Peyer's patch (tissue), 4 donors: Measurements from ENCODE around the gene SIX4. TPM values are rescaled to one million over a fixed set of nuclear protein-coding genes. Genes with fewer than 3 reads are reported as not detected.
A peak's percentile ranks its signal among the peaks of the same experiment; 100 is the strongest.
"Not testable (repeated sequence)": the region's sequence is repeated elsewhere in the genome, so short reads cannot be mapped to it uniquely, and the experiment has no call there.

ENCODE experiments used
- DNase-seq, 3 donors: peaks; one replicate each; pipeline ENCODE4 v3.0.0-alpha.2; 2017 to 2019
- H3K27ac ChIP-seq, 4 donors: fragments of 200-600 bp; sonication (generic); one replicate each; pipeline ENCODE4 v1.5.1; 2016 to 2019
- H3K27me3 ChIP-seq, 2 donors: fragments of 200-600 bp; sonication (generic); one replicate each; pipeline ENCODE4 v1.5.1; 2019
- H3K36me3 ChIP-seq, 3 donors: fragments of 200-600 bp; sonication (generic); one replicate each; pipeline ENCODE4 v1.5.1; 2016 to 2019
- H3K4me1 ChIP-seq, 4 donors: fragments of 200-600 bp; sonication (generic); one replicate each; pipeline ENCODE4 v1.5.1; 2016 to 2019
- H3K4me3 ChIP-seq, 4 donors: fragments of 200-600 bp; sonication (generic); 1 replicate in 3 of 4; 2 replicates in 1 of 4; pipeline ENCODE4 v1.5.1; 2016 to 2019; ENCODE audit warnings: mild to moderate bottlenecking in 1 of 4
- H3K9me3 ChIP-seq, 4 donors: fragments of 200-600 bp; sonication (generic); one replicate each; pipeline ENCODE4 v1.5.1; 2016 to 2019; ENCODE audit warnings: mild to moderate bottlenecking in 1 of 4
- POLR2A ChIP-seq, 2 donors: fragments of 450-650 bp; IDR thresholded peaks; one replicate each; pipeline ENCODE4 v1.5.1; 2017; ENCODE audit warnings: antibody characterized with exemption in 2 of 2, mild to moderate bottlenecking in 2 of 2, moderate library complexity in 2 of 2
- total RNA-seq, 4 donors: library from RNA; depleted of rRNA; stranded (reverse); fragments of >200 nt; gene quantifications; one replicate each; pipeline ENCODE4 v1.1.0, GENCODE V29; 2016
- TF ChIP-seq, protein P1 (sequence below), 6 experiments: fragments of 450-650 bp in 4 of 6; fragments of 200-600 bp in 2 of 6; sonication (generic) in 1 of 6; IDR thresholded peaks; one replicate each; pipeline ENCODE4 v1.5.1; 2017 to 2019; ENCODE audit warnings: antibody characterized with exemption in 6 of 6, mild to moderate bottlenecking in 3 of 6, moderate library complexity in 1 of 6

Gene SIX4
- total RNA-seq, 4 donors from 2014 or later = 2.1 TPM; not detected in 3

DNA sequence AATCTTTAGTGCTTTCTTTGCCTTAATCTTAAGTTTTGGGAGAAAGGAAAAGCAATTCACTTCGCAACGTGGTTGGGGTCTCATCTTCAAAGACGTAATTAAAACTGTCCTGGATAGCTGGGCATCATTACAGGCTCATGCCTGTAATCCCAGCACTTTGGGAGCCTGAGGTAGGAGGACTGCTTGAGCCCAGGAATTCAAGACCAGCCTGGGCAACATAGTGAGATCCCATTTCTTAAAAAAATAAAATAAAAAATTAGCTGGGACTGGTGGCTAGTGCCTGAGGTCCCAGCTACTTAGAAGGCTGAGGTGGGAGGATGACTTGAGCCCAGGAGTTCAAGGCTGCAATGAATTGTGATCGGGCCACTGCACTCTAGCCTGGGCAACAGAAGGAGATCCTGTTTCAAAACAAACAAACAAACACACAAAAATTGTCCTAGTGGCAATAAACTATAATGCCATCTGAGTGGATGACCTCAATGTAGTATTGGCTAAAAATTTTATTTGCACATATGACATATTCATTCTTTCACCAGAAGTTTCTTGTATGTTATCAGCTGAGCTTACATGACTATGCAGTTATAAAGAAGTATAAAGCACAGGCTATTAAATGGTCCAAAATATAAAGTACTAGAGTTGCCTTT, 8.8 kb upstream of the SIX4 start:
- Histone ChIP-seq H3K27ac (no peak overlapping the region), H3K9me3 (no peaks in the 10 kb centered on the region), H3K27me3 (no peaks in the 10 kb centered on the region), H3K4me3 (no peak overlapping the region), H3K4me1 (peaks cover 0 to 8% (median 0%) of the 10 kb centered on the region in 4 donors), H3K36me3 (no peaks in the 10 kb centered on the region)
- no peak for DNase-seq
- TF ChIP-seq, protein P1, sequence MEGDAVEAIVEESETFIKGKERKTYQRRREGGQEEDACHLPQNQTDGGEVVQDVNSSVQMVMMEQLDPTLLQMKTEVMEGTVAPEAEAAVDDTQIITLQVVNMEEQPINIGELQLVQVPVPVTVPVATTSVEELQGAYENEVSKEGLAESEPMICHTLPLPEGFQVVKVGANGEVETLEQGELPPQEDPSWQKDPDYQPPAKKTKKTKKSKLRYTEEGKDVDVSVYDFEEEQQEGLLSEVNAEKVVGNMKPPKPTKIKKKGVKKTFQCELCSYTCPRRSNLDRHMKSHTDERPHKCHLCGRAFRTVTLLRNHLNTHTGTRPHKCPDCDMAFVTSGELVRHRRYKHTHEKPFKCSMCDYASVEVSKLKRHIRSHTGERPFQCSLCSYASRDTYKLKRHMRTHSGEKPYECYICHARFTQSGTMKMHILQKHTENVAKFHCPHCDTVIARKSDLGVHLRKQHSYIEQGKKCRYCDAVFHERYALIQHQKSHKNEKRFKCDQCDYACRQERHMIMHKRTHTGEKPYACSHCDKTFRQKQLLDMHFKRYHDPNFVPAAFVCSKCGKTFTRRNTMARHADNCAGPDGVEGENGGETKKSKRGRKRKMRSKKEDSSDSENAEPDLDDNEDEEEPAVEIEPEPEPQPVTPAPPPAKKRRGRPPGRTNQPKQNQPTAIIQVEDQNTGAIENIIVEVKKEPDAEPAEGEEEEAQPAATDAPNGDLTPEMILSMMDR (IDR thresholded peaks at IDR 0.05) = no peak
- TF ChIP-seq POLR2A (IDR thresholded peaks at IDR 0.05) = no peak

DNA sequence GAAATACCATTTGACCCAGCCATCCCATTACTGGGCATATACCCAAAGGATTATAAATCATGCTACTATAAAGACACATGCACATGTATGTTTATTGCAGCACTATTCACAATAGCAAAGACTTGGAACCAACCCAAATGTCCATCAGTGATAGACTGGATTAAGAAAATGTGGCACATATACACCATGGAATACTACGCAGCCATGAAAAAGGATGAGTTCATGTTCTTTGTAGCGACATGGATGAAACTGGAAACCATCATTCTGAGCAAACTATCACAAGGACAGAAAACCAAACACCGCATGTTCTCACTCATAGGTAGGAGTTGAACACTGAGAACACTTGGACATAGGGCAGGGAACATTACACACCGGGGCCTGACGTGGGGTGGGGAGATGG, 7.1 kb upstream of the SIX4 start:
- not testable (repeated sequence) for H3K4me3 ChIP-seq, H3K27ac ChIP-seq, H3K9me3 ChIP-seq, H3K27me3 ChIP-seq, DNase-seq, H3K36me3 ChIP-seq, H3K4me1 ChIP-seq

DNA sequence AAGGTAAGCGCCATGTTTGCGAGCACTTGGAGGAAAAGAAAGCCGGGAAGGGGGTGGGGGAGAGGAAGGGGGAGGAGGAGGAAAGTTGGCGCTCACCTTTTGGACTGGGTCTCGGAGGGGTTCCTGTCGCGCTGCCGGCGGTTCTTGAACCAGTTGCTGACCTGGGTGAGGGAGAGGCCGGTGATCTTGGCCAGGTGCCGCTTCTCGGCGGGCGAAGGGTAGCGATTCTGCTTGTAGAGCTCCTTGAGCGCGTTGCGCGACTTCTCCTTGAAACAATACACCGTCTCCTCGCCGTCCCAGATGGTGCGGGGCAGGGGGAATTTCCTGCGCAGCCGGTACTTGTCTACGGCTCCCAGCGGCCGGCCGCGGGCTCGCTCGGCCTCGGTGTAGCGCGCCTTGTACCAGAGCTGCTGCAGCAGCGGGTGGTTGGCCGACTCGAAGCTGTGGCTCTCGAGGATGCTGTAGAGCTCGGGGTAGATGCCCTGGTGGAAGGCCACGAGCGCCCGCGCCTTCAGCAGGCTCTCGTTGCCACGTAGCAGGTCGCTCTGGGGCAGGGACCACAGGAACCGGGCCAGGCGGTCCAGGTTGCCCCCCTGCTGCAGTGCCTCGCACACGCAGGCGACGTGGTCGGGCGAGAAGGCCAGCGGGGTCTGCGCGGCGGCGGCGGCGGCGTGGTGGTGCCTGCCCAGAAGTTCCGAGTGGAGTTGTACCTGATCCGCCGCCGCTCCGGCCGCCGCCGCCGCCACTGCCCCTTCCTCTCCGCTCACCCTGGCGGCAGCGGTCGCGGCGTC, 840 bp downstream of the SIX4 start:
- H3K4me1 ChIP-seq = peaks cover 0 to 36% (median 14%) of the 10 kb centered on the region in 4 donors
- H3K4me3 ChIP-seq = peak overlapping the region; percentile 47 to 75 (median 64)
- TF ChIP-seq, protein P1 (IDR thresholded peaks at IDR 0.05) = no peak
- H3K36me3 ChIP-seq = no peaks in the 10 kb centered on the region
- peak in 2 of 3 donors; percentile 54 to 58 for DNase-seq
- H3K9me3 ChIP-seq = no peaks in the 10 kb centered on the region
- H3K27ac ChIP-seq = peak overlapping the region in 2 of 4 donors; percentile 38 to 47
- H3K27me3 ChIP-seq = peaks cover 0 to 29% of the 10 kb centered on the region in 2 donors

DNA sequence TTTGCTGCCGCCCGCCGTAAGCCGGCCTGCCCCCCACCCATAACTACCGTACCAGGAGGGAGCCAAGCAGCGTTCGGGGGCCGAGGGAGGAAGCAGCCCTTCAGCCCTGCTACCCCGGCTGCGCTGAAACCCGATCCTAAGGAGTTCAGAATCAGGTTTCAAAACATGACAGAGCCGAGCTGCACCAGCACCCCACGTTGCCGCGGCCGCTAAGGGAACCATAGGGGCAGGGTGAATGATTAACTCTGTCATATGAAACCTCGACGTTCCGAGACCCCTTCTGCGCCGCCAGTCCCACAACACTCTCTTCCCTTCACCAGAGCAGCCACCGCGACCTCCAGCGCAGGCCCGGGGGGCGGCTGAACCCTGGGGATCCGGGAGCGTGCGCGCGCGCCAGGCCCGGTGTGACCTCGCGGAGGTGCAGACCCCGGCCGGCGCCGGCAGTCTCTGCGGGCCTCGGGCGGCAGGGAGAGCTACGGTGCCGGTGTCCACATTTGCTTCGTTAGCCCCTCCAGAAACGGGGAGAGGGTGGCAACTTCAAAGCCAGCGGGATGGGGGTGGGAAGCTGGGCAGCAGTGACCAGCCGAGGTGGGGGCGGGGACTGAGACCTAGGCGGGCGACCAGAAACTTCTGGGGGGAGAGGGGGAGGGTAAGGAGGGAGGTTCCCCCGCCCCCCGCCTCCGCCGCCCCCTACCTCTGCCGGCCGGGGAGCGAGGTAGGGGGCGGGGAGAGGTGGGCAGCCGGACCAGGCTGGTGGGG, 1.6 kb downstream of the SIX4 start:
- no peak for TF ChIP-seq POLR2A (IDR thresholded peaks at IDR 0.05)
- TF ChIP-seq, protein P1 (IDR thresholded peaks at IDR 0.05) = no peak
- H3K27me3 ChIP-seq = peaks cover 0 to 29% of the 10 kb centered on the region in 2 donors
- no peaks in the 10 kb centered on the region for H3K36me3 ChIP-seq
- H3K9me3 ChIP-seq = no peaks in the 10 kb centered on the region
- H3K4me1 ChIP-seq = peaks cover 0 to 36% (median 14%) of the 10 kb centered on the region in 4 donors
- peak overlapping the region; percentile 47 to 75 (median 64) for H3K4me3 ChIP-seq
- peak overlapping the region in 1 of 4 donors; percentile 38 for H3K27ac ChIP-seq
- DNase-seq = peak in 1 of 3 donors; percentile 48

DNA sequence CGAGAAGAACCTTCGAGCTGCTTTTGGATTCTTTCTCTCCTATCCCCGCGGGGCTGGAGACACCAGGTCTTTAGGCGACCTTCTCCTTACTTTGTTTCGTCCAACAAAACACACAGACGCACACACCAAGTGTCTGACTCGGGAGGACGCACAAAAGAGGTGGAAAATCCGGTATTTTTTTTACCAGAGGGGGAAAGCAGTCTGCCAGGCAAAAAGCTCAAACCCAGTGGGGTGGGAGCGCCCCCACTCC, 2.1 kb downstream of the SIX4 start:
- TF ChIP-seq, protein P1 (IDR thresholded peaks at IDR 0.05) = no peak
- no peak for TF ChIP-seq POLR2A (IDR thresholded peaks at IDR 0.05)
- DNase-seq = no peak
- Histone ChIP-seq H3K36me3 (no peaks in the 10 kb centered on the region), H3K4me3 (peak overlapping the region; percentile 47 to 75 (median 64)), H3K27me3 (peaks cover 0 to 29% of the 10 kb centered on the region in 2 donors), H3K27ac (no peak overlapping the region), H3K9me3 (no peaks in the 10 kb centered on the region), H3K4me1 (peaks cover 0 to 36% (median 14%) of the 10 kb centered on the region in 4 donors)
